ENCODE results near the gene ARHGEF12.

ARHGEF12 gene

DNA sequence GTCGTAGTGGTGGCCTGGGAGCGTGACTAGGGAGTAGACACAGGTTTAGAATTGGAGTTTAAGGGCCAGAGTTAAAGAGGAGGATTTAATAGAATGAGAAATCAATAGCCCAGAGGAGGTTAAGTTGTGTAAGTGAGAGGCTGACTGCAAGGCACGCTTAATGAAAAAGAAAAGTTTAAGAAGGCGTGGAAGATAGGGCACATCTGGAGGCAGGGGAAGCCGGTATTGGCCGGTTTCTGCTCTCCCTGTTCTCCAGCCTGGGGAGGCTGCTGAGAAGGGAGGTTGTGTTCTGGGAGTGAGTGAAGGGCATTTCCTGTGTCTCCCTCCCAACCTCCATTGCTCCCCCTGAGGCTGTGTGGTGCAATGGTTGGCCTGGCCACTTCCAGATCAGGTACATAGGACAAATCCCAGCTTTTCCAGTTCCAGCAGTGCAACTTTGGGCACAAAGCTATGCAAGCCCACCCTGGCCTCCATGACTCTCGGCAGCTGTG lies 181.6 kb downstream of the ARHGEF12 start:
- Histone ChIP-seq H3K9ac (ENCODE audit: insufficient read length, low read depth) (no peak overlapping the region), H3K9me3 (ENCODE audit: insufficient read depth, low read length) (no peaks in the 10 kb centered on the region), H3K4me3 (ENCODE audit: insufficient read length, low read depth) (no peak overlapping the region), H3K27me3 (ENCODE audit: insufficient read depth, insufficient read length) (peaks cover 22% of the 10 kb centered on the region), H3K4me1 (ENCODE audit: insufficient read depth, insufficient read length) (peaks cover 9% of the 10 kb centered on the region), H3K36me3 (ENCODE audit: insufficient read depth, insufficient read length, low read length) (no peaks in the 10 kb centered on the region)
- no peak for DNase-seq (ENCODE audit: low read depth, low spot score)
- no peak for TF ChIP-seq YY1 (IDR thresholded peaks at IDR 0.05; ENCODE audit: insufficient read depth, insufficient read length)
- no peak for TF ChIP-seq ZNF274 (IDR thresholded peaks at IDR 0.05; ENCODE audit: low read depth, low read length)
- no peak for TF ChIP-seq SUZ12 (IDR thresholded peaks at IDR 0.05; ENCODE audit: extremely low read depth, insufficient read depth, insufficient read length)

DNA sequence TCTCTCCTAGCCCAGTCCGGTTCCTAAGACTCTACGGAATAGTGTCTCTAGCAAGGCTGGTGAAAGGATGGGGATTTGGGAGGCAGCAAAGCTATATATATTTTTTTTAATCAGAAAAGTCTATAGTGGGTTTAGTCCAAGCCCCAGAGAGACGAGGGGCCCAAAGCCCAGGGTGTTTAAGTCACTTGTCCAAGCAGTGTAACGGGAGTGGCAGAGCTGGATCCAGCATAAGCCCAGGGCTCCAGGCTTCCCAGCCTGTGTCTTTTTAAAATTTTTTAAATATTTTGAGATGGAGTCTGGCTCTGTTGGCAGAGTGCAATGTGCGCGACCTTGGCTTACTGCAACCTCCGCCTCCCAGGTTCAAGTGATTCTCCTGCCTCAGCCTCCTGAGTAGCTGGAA lies 182.1 kb downstream of the ARHGEF12 start:
- Histone ChIP-seq H3K4me1 (ENCODE audit: insufficient read depth, insufficient read length) (peaks cover 9% of the 10 kb centered on the region), H3K9me3 (ENCODE audit: insufficient read depth, low read length) (no peaks in the 10 kb centered on the region), H3K27me3 (ENCODE audit: insufficient read depth, insufficient read length) (peaks cover 17% of the 10 kb centered on the region), H3K9ac (ENCODE audit: insufficient read length, low read depth) (no peak overlapping the region), H3K36me3 (ENCODE audit: insufficient read depth, insufficient read length, low read length) (no peaks in the 10 kb centered on the region), H3K4me3 (ENCODE audit: insufficient read length, low read depth) (no peak overlapping the region)
- no peak for TF ChIP-seq SUZ12 (IDR thresholded peaks at IDR 0.05; ENCODE audit: extremely low read depth, insufficient read depth, insufficient read length)
- no peak for TF ChIP-seq ZNF274 (IDR thresholded peaks at IDR 0.05; ENCODE audit: low read depth, low read length)
- no peak for TF ChIP-seq YY1 (IDR thresholded peaks at IDR 0.05; ENCODE audit: insufficient read depth, insufficient read length)
- no peak for DNase-seq (ENCODE audit: low read depth, low spot score)

DNA sequence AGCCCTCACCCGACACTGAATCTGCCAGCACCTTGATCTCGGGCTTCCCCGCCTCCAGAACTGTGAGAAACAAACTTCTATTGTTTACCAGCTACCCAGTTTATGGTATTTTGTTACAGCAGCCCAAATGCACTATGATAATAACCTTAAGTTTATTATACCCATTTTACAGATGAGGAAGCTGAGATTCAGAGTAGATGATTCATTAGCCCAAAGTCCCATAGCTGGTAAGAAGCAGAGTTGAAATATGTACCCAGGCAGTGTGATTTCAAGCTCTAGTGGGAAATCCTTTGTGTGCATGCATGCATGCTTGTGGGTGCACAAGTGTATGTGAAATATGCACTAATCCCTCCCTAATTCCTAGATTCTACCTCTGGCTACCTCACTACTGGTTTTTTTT lies 183.3 kb downstream of the ARHGEF12 start:
- H3K27me3 ChIP-seq (ENCODE audit: insufficient read depth, insufficient read length): peaks cover 9% of the 10 kb centered on the region
- DNase-seq (ENCODE audit: low read depth, low spot score): no peak
- no peaks in the 10 kb centered on the region for H3K9me3 ChIP-seq (ENCODE audit: insufficient read depth, low read length)
- TF ChIP-seq ZNF274 (IDR thresholded peaks at IDR 0.05; ENCODE audit: low read depth, low read length) (no peak), SUZ12 (IDR thresholded peaks at IDR 0.05; ENCODE audit: extremely low read depth, insufficient read depth, insufficient read length) (no peak), YY1 (IDR thresholded peaks at IDR 0.05; ENCODE audit: insufficient read depth, insufficient read length) (no peak)
- no peaks in the 10 kb centered on the region for H3K36me3 ChIP-seq (ENCODE audit: insufficient read depth, insufficient read length, low read length)
- no peak overlapping the region for H3K9ac ChIP-seq (ENCODE audit: insufficient read length, low read depth)
- H3K4me3 ChIP-seq (ENCODE audit: insufficient read length, low read depth): no peak overlapping the region
- peaks cover 11% of the 10 kb centered on the region for H3K4me1 ChIP-seq (ENCODE audit: insufficient read depth, insufficient read length)

DNA sequence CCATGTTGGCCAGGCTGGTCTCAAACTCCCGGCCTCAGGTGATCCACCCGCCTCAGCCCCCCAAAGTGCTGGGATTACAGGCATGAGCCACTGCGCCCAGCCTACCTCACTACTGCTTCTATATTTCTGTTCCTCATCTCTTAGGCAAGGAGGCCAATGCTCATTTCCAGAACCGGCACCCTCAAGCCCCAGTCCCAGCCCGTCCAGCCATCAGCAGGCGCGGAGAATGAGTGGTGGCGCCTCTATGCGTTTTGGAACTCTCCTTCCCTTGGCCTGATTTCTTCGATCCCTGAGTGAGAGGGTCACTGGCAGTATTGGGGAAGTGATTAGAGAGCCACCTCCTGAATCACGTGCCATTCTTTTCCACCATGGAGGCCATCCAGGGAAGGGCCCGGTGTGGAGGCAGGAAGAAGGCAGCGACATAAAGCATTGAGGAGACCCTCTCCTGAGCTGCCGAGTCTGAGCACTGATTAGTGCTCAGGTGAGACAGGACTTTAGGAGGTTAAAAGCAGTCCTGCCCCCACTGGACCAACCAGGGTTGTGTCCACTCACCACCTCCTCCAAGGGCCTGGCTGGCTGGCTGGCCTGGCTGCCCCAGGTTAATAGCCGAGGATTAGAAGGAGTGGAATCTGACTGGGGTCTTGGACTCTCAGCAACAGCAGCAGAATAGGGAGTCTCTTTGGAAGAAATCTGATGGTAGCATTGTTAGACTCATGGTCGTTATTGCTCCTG lies 184.0 kb downstream of the ARHGEF12 start:
- TF ChIP-seq SUZ12 (IDR thresholded peaks at IDR 0.05; ENCODE audit: extremely low read depth, insufficient read depth, insufficient read length) (no peak), ZNF274 (IDR thresholded peaks at IDR 0.05; ENCODE audit: low read depth, low read length) (no peak), YY1 (IDR thresholded peaks at IDR 0.05; ENCODE audit: insufficient read depth, insufficient read length) (no peak)
- no peak for DNase-seq (ENCODE audit: low read depth, low spot score)

DNA sequence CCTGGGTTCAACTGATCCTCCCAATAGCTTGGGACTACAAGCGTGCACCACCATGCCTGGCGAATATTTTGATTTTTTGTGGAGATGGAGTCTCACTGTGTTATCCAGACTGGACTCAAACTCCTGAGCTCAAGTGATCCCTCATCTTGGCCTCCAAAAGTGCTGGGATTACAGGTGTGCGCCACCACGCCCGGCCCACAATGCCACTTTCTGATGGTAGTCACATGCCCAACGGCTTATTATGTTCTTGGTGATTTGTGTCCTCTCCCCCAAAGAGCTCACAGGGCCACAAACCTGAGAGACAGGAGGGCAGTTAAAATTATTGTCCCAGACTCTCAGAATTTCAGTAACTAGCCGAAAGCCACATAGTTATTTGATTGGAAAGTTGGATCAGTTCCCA lies 185.0 kb downstream of the ARHGEF12 start:
- no peak for DNase-seq (ENCODE audit: low read depth, low spot score)
- Histone ChIP-seq H3K4me3 (ENCODE audit: insufficient read length, low read depth) (no peak overlapping the region), H3K4me1 (ENCODE audit: insufficient read depth, insufficient read length) (peaks cover 11% of the 10 kb centered on the region), H3K36me3 (ENCODE audit: insufficient read depth, insufficient read length, low read length) (no peaks in the 10 kb centered on the region), H3K27me3 (ENCODE audit: insufficient read depth, insufficient read length) (peaks cover 2% of the 10 kb centered on the region), H3K9ac (ENCODE audit: insufficient read length, low read depth) (no peak overlapping the region), H3K9me3 (ENCODE audit: insufficient read depth, low read length) (no peaks in the 10 kb centered on the region)
- TF ChIP-seq ZNF274 (IDR thresholded peaks at IDR 0.05; ENCODE audit: low read depth, low read length) (no peak), YY1 (IDR thresholded peaks at IDR 0.05; ENCODE audit: insufficient read depth, insufficient read length) (no peak), SUZ12 (IDR thresholded peaks at IDR 0.05; ENCODE audit: extremely low read depth, insufficient read depth, insufficient read length) (no peak)

More for the DNA sequence above, 184.0 kb downstream of the ARHGEF12 start:
- Histone ChIP-seq H3K9me3 (ENCODE audit: insufficient read depth, low read length) (no peaks in the 10 kb centered on the region), H3K4me1 (ENCODE audit: insufficient read depth, insufficient read length) (peaks cover 11% of the 10 kb centered on the region), H3K36me3 (ENCODE audit: insufficient read depth, insufficient read length, low read length) (no peaks in the 10 kb centered on the region), H3K27me3 (ENCODE audit: insufficient read depth, insufficient read length) (peaks cover 3% of the 10 kb centered on the region), H3K9ac (ENCODE audit: insufficient read length, low read depth) (no peak overlapping the region), H3K4me3 (ENCODE audit: insufficient read length, low read depth) (no peak overlapping the region)

DNA sequence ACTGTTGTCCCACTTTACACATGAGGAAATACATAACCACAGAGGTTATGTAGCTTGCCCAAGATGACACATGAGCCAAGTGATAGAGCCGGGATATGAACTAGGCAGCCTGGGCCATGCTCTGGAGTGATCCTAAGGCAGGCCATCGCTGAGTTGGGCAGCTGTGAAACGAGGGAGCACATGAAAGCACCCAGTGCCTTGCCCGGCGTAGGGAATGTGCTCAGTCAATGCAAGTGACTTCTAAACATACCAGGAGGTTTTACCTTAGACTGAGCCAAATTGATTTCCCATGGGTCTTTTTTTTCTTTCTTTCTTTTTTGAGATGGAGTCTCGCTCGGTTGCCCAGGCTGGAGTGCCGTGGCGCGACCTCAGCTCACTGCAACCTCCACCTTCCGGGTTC lies 185.8 kb downstream of the ARHGEF12 start:
- TF ChIP-seq SUZ12 (IDR thresholded peaks at IDR 0.05; ENCODE audit: extremely low read depth, insufficient read depth, insufficient read length) (no peak), ZNF274 (IDR thresholded peaks at IDR 0.05; ENCODE audit: low read depth, low read length) (no peak), YY1 (IDR thresholded peaks at IDR 0.05; ENCODE audit: insufficient read depth, insufficient read length) (no peak)
- H3K4me3 ChIP-seq (ENCODE audit: insufficient read length, low read depth): no peak overlapping the region
- no peak overlapping the region for H3K9ac ChIP-seq (ENCODE audit: insufficient read length, low read depth)
- H3K4me1 ChIP-seq (ENCODE audit: insufficient read depth, insufficient read length): peaks cover 8% of the 10 kb centered on the region
- H3K9me3 ChIP-seq (ENCODE audit: insufficient read depth, low read length): no peaks in the 10 kb centered on the region
- H3K27me3 ChIP-seq (ENCODE audit: insufficient read depth, insufficient read length): peaks cover 2% of the 10 kb centered on the region
- DNase-seq (ENCODE audit: low read depth, low spot score): no peak
- H3K36me3 ChIP-seq (ENCODE audit: insufficient read depth, insufficient read length, low read length): no peaks in the 10 kb centered on the region

DNA sequence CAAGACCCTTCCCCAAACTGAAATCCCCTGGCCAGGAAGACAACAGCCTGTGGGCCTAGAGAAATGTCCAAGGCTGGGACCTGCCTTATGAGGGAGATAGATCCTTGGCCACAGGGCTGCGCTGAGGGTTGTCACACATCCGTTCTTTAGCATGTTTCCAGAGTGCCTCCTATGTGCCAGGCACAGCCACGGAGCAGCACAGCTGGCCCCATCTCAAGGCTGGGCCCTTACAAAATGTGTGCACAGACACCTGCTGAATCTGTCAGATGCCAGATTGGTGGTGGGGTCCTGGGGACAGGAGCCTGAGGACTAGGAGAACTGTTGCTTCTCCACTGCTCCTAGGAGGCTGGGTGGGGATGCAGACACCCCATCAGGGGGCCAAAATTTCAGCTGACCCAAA lies 186.5 kb downstream of the ARHGEF12 start:
- no peak for TF ChIP-seq ZNF274 (IDR thresholded peaks at IDR 0.05; ENCODE audit: low read depth, low read length)
- no peak for TF ChIP-seq SUZ12 (IDR thresholded peaks at IDR 0.05; ENCODE audit: extremely low read depth, insufficient read depth, insufficient read length)
- no peak overlapping the region for H3K9ac ChIP-seq (ENCODE audit: insufficient read length, low read depth)
- H3K27me3 ChIP-seq (ENCODE audit: insufficient read depth, insufficient read length): peaks cover 2% of the 10 kb centered on the region
- H3K4me3 ChIP-seq (ENCODE audit: insufficient read length, low read depth): no peak overlapping the region
- H3K4me1 ChIP-seq (ENCODE audit: insufficient read depth, insufficient read length): peaks cover 10% of the 10 kb centered on the region
- no peaks in the 10 kb centered on the region for H3K36me3 ChIP-seq (ENCODE audit: insufficient read depth, insufficient read length, low read length)
- no peaks in the 10 kb centered on the region for H3K9me3 ChIP-seq (ENCODE audit: insufficient read depth, low read length)
- DNase-seq (ENCODE audit: low read depth, low spot score): no peak

Data from NT2/D1 (cell line).